GM23338 (cell line): ENCODE data around the gene FBXW11. TPM values are rescaled to one million over a fixed set of nuclear protein-coding genes. Genes with fewer than 3 reads are reported as not detected.

Source experiments
- ATAC-seq: fragments of 200-7000 bp; cut with Tn5 transposase; 3 replicates; pipeline ENCODE4 v1.9.1; 2020
- DNase-seq: peaks from one replicate; pipeline ENCODE4 v3.0.0-alpha.2; 2015; ENCODE audit warnings: low spot score
- H2AFZ ChIP-seq: fragments of 200-600 bp; sonication (generic); 2 replicates; pipeline ENCODE4 v1.8.0; 2016; ENCODE audit warnings: antibody characterized with exemption, mild to moderate bottlenecking, moderate library complexity
- H3F3A ChIP-seq: fragments of 200-600 bp; sonication (generic); replicated peaks from 2 replicates; pipeline ENCODE4 v1.8.0; 2017; ENCODE audit warnings: antibody characterized with exemption, mixed run types, low read depth
- H3K27ac ChIP-seq: fragments of 200-600 bp; sonication (generic); 2 replicates; pipeline ENCODE4 v1.6.1; 2016; ENCODE audit warnings: low read depth
- H3K27me3 ChIP-seq: fragments of 200-600 bp; sonication (generic); 2 replicates; pipeline ENCODE4 v1.8.0; 2016; ENCODE audit warnings: mild to moderate bottlenecking, mixed run types, moderate library complexity; ENCODE audit not compliant: insufficient read depth
- H3K36me3 ChIP-seq: fragments of 200-600 bp; sonication (generic); 2 replicates; pipeline ENCODE4 v1.8.0; 2016; ENCODE audit warnings: mild to moderate bottlenecking; ENCODE audit not compliant: insufficient read depth
- H3K4me1 ChIP-seq: fragments of 200-600 bp; sonication (generic); 2 replicates; pipeline ENCODE4 v1.8.0; 2016; ENCODE audit warnings: mild to moderate bottlenecking, moderate library complexity; ENCODE audit not compliant: insufficient read depth
- H3K4me2 ChIP-seq: fragments of 200-600 bp; sonication (generic); 2 replicates; pipeline ENCODE4 v1.7.1; 2017; ENCODE audit warnings: mixed run types
- H3K4me3 ChIP-seq: fragments of 200-600 bp; sonication (generic); 2 replicates; pipeline ENCODE4 v1.6.1; 2016; ENCODE audit warnings: mixed run types
- H3K79me2 ChIP-seq: fragments of 200-600 bp; sonication (generic); replicated peaks from 2 replicates; pipeline ENCODE4 v1.8.0; 2017; ENCODE audit warnings: mild to moderate bottlenecking; ENCODE audit not compliant: insufficient read depth
- H3K9me2 ChIP-seq: fragments of 200-600 bp; sonication (generic); 2 replicates; pipeline ENCODE4 v1.8.0; 2017; ENCODE audit not compliant: insufficient read depth
- H4K20me1 ChIP-seq: fragments of 200-600 bp; sonication (generic); replicated peaks from 2 replicates; pipeline ENCODE4 v1.8.0; 2017; ENCODE audit warnings: mild to moderate bottlenecking; ENCODE audit not compliant: insufficient read depth
- H3K27ac Mint-ChIP-seq: 2 replicates; pipeline ENCODE4 v1.8.0; 2020; ENCODE audit warnings: inconsistent platforms, mild to moderate bottlenecking, moderate library complexity, mixed read lengths
- H3K27me3 Mint-ChIP-seq: 3 replicates; pipeline ENCODE4 v1.8.0; 2022; ENCODE audit warnings: low read depth, mild to moderate bottlenecking, moderate library complexity, mixed read lengths, inconsistent platforms; ENCODE audit not compliant: insufficient read depth, poor library complexity
- H3K36me3 Mint-ChIP-seq: 3 replicates; pipeline ENCODE4 v1.8.0; 2021; ENCODE audit warnings: low read depth, mild to moderate bottlenecking, inconsistent platforms, moderate library complexity, mixed read lengths
- H3K4me1 Mint-ChIP-seq: 3 replicates; pipeline ENCODE4 v1.8.0; 2020; ENCODE audit warnings: mild to moderate bottlenecking, inconsistent platforms, mixed read lengths
- H3K4me3 Mint-ChIP-seq: 3 replicates; pipeline ENCODE4 v1.8.0; 2021; ENCODE audit warnings: moderate library complexity, mild to moderate bottlenecking, inconsistent platforms, mixed read lengths
- H3K9me3 Mint-ChIP-seq: 3 replicates; pipeline ENCODE4 v1.8.0; 2020; ENCODE audit warnings: moderate library complexity, mild to moderate bottlenecking, inconsistent platforms, mixed read lengths
- CREB1 ChIP-seq: fragments of 250-450 bp; sonication (Bioruptor Pico); IDR thresholded peaks from 2 replicates; pipeline ENCODE4 v1.5.0; 2020; ENCODE audit warnings: low read depth, mild to moderate bottlenecking, moderate library complexity
- EZH2 ChIP-seq: fragments of 200-600 bp; sonication (generic); IDR thresholded peaks from one replicate; pipeline ENCODE4 v1.8.0; 2017; ENCODE audit warnings: antibody characterized with exemption, mild to moderate bottlenecking, low read depth; ENCODE audit not compliant: unreplicated experiment
- EZH2phosphoT487 ChIP-seq: fragments of 200-600 bp; sonication (generic); IDR thresholded peaks from one replicate; pipeline ENCODE4 v1.8.1; 2018; ENCODE audit warnings: antibody characterized with exemption; ENCODE audit not compliant: unreplicated experiment
- JUNB ChIP-seq: IDR thresholded peaks from one replicate; pipeline ENCODE4 v1.6.1; 2016; ENCODE audit warnings: antibody characterized with exemption; ENCODE audit not compliant: unreplicated experiment
- NANOG ChIP-seq: IDR thresholded peaks from 2 replicates; pipeline ENCODE4 v1.6.1; 2016; ENCODE audit warnings: antibody characterized with exemption, borderline replicate concordance
- POLR2AphosphoS5 ChIP-seq: IDR thresholded peaks from 2 replicates; pipeline ENCODE4 v1.6.1; 2016; ENCODE audit warnings: antibody characterized with exemption, low read depth
- REST ChIP-seq: IDR thresholded peaks from one replicate; pipeline ENCODE4 v1.6.1; 2018; ENCODE audit warnings: antibody characterized with exemption; ENCODE audit not compliant: unreplicated experiment
- STAT1 ChIP-seq: IDR thresholded peaks from one replicate; pipeline ENCODE4 v1.6.1; 2016; ENCODE audit warnings: antibody characterized with exemption; ENCODE audit not compliant: unreplicated experiment
- ZNF114 ChIP-seq: fragments of 250-450 bp; sonication (Bioruptor Pico); IDR thresholded peaks from 2 replicates; pipeline ENCODE4 v1.5.0; 2020; ENCODE audit warnings: mild to moderate bottlenecking, moderate library complexity
- ZNF331 ChIP-seq: fragments of 250-450 bp; sonication (Bioruptor Pico); IDR thresholded peaks from 2 replicates; pipeline ENCODE4 v1.5.0; 2020; ENCODE audit warnings: low read depth, mild to moderate bottlenecking, moderate library complexity
- ZNF462 ChIP-seq: fragments of 250-450 bp; sonication (Bioruptor Pico); IDR thresholded peaks from 2 replicates; pipeline ENCODE4 v1.5.0; 2020; ENCODE audit warnings: mild to moderate bottlenecking, moderate library complexity
- polyA plus RNA-seq: library from polyadenylated mRNA; unstranded; fragments of >200 nt; fragmentation: Nextera tagmentation; extraction: Ambion mirVana; gene quantifications from 2 replicates; pipeline ENCODE4 v1.2.1, GENCODE V29; 2016
- total RNA-seq: library from RNA; depleted of rRNA; stranded (reverse); fragments of >200 nt; shearing (Covaris generic); gene quantifications from 2 replicates; pipeline ENCODE4 v1.2.3, GENCODE V29; 2014
- TF ChIP-seq, protein P1 (sequence below): IDR thresholded peaks from 2 replicates; pipeline ENCODE4 v1.6.1; 2016; ENCODE audit warnings: antibody characterized with exemption
- TF ChIP-seq, protein P2 (sequence below), 2 experiments: fragments of 200-600 bp in 1 of 2; sonication (generic) in 1 of 2; conservative IDR thresholded peaks; 2 replicates each; pipeline versions ENCODE4 v1.5.1 to v1.6.1; 2016 to 2017; ENCODE audit warnings: antibody characterized with exemption in 2 of 2, low read depth in 2 of 2, mild to moderate bottlenecking in 2 of 2, moderate library complexity in 1 of 2

Gene FBXW11
- total and polyA plus RNA-seq, 2 experiments from 2014 or later = 45.0 to 88.0 TPM

- H3K4me2 ChIP-seq = no peak overlapping the region
- peaks cover 98% of the 10 kb centered on the region for H3K79me2 ChIP-seq
- H3K4me3 ChIP-seq = no peak overlapping the region
- H3K27me3 ChIP-seq = no peaks in the 10 kb centered on the region
- H3F3A ChIP-seq = no peaks in the 10 kb centered on the region
- H3K27me3 Mint-ChIP-seq = peaks cover 5% of the 10 kb centered on the region
- ATAC-seq = no peak
- DNase-seq = no peak
- H3K9me2 ChIP-seq = no peaks in the 10 kb centered on the region
- H3K4me1 ChIP-seq = peaks cover 39% of the 10 kb centered on the region
- no peak overlapping the region for H2AFZ ChIP-seq
- no peaks in the 10 kb centered on the region for H3K36me3 ChIP-seq
- no peak overlapping the region for H3K4me3 Mint-ChIP-seq
- peaks cover 48% of the 10 kb centered on the region for H4K20me1 ChIP-seq
- H3K27ac Mint-ChIP-seq = peak overlapping the region; percentile 33; the same call in 1 of the 2 replicates
- peaks cover 22% of the 10 kb centered on the region for H3K36me3 Mint-ChIP-seq
- no peak for TF ChIP-seq CREB1 (CRISPR knock-in tag)
- TF ChIP-seq, protein P1, sequence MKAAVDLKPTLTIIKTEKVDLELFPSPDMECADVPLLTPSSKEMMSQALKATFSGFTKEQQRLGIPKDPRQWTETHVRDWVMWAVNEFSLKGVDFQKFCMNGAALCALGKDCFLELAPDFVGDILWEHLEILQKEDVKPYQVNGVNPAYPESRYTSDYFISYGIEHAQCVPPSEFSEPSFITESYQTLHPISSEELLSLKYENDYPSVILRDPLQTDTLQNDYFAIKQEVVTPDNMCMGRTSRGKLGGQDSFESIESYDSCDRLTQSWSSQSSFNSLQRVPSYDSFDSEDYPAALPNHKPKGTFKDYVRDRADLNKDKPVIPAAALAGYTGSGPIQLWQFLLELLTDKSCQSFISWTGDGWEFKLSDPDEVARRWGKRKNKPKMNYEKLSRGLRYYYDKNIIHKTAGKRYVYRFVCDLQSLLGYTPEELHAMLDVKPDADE = no peak
- no peak for TF ChIP-seq STAT1
- TF ChIP-seq ZNF331 (CRISPR knock-in tag) = no peak
- no peak for TF ChIP-seq POLR2AphosphoS5
- no peak for TF ChIP-seq ZNF462 (CRISPR knock-in tag)
- TF ChIP-seq, protein P2, sequence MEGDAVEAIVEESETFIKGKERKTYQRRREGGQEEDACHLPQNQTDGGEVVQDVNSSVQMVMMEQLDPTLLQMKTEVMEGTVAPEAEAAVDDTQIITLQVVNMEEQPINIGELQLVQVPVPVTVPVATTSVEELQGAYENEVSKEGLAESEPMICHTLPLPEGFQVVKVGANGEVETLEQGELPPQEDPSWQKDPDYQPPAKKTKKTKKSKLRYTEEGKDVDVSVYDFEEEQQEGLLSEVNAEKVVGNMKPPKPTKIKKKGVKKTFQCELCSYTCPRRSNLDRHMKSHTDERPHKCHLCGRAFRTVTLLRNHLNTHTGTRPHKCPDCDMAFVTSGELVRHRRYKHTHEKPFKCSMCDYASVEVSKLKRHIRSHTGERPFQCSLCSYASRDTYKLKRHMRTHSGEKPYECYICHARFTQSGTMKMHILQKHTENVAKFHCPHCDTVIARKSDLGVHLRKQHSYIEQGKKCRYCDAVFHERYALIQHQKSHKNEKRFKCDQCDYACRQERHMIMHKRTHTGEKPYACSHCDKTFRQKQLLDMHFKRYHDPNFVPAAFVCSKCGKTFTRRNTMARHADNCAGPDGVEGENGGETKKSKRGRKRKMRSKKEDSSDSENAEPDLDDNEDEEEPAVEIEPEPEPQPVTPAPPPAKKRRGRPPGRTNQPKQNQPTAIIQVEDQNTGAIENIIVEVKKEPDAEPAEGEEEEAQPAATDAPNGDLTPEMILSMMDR (conservative IDR thresholded peaks at IDR 0.05; ENCODE audit: low read depth in 2 of 2) = no peak
- TF ChIP-seq NANOG = no peak
- TF ChIP-seq JUNB = no peak
- TF ChIP-seq REST = no peak
- no peak for TF ChIP-seq ZNF114 (CRISPR knock-in tag)
- TF ChIP-seq EZH2phosphoT487 = no peak
- TF ChIP-seq EZH2 = no peak
- peaks cover 16% of the 10 kb centered on the region for H3K9me3 Mint-ChIP-seq
- H3K4me1 Mint-ChIP-seq = peaks cover 30% of the 10 kb centered on the region
- no peak overlapping the region for H3K27ac ChIP-seq
These were observed 85.6 kb downstream of the FBXW11 start for GRCh38 chr5:171920765-171921391.
